NOMO-1 treated with DMSO at 0.1 percent for 48 hours (cell line): ENCODE measurements around the gene ABHD11.
A peak's percentile ranks its signal among the peaks of the same experiment; 100 is the strongest.
"Not testable (repeated sequence)": the region's sequence is repeated elsewhere in the genome, so short reads cannot be mapped to it uniquely, and the experiment has no call there.

ENCODE experiments used
- DNase-seq: peaks from one replicate; lab custom pipeline; 2025; ENCODE audit not compliant: unreplicated experiment; lab: John Stamatoyannopoulos, UW

Gene ABHD11

GRCh38 chr7:73738612-73739386 is at the start of gene ABHD11:
Gene ABHD11, minus strand, starts transcription at chr7:73738802. Its CDS starts 32 bp downstream, at chr7:73738770.
- peak; percentile 99 for DNase-seq

GRCh38 chr7:73787786-73788048 is 49.1 kb upstream of the ABHD11 start:
- DNase-seq = not testable (repeated sequence)

GRCh38 chr7:73786588-73786987 is 48.0 kb upstream of the ABHD11 start:
- no peak for DNase-seq

- DNase-seq = no peak
Measured at GRCh38 chr7:73779517-73779916, 40.9 kb upstream of the ABHD11 start.

- DNase-seq = no peak
Measured at GRCh38 chr7:73778801-73779389, 40.3 kb upstream of the ABHD11 start.

GRCh38 chr7:73774923-73775322 is 36.3 kb upstream of the ABHD11 start:
- DNase-seq = no peak

GRCh38 chr7:73773700-73774517 is 35.3 kb upstream of the ABHD11 start:
- DNase-seq = peak; percentile 35

- no peak for DNase-seq
Measured at GRCh38 chr7:73770860-73771670, 32.5 kb upstream of the ABHD11 start.

- DNase-seq = peak; percentile 51
Measured at GRCh38 chr7:73770002-73770859, 31.6 kb upstream of the ABHD11 start, which contains the start of gene CLDN3. Gene CLDN3, minus strand, starts transcription at chr7:73770270. Its CDS starts 221 bp downstream, at chr7:73770049.

GRCh38 chr7:73769481-73770001 is 30.9 kb upstream of the ABHD11 start:
- DNase-seq = no peak

- no peak for DNase-seq
Measured at GRCh38 chr7:73768641-73769480, 30.3 kb upstream of the ABHD11 start.

GRCh38 chr7:73766556-73767229 is 28.1 kb upstream of the ABHD11 start:
- no peak for DNase-seq

GRCh38 chr7:73762659-73762999 is 24.0 kb upstream of the ABHD11 start:
- DNase-seq = no peak

GRCh38 chr7:73761854-73762658 is 23.5 kb upstream of the ABHD11 start:
- DNase-seq = no peak

- DNase-seq = no peak
Measured at GRCh38 chr7:73758581-73759138, 20.1 kb upstream of the ABHD11 start.

GRCh38 chr7:73749931-73750776 is 11.6 kb upstream of the ABHD11 start:
- peak; percentile 96 for DNase-seq

- DNase-seq = no peak
Measured at GRCh38 chr7:73746378-73746777, 7.8 kb upstream of the ABHD11 start.
